Measurements from ENCODE around the gene PIAS1. TPM values are rescaled to one million over a fixed set of nuclear protein-coding genes. Genes with fewer than 3 reads are reported as not detected.
"Not testable (repeated sequence)": the region's sequence is repeated elsewhere in the genome, so short reads cannot be mapped to it uniquely, and the experiment has no call there.

Gene PIAS1
- polyA plus RNA-seq, 4 donors, result 40.5 to 50.8 (median 49.1) TPM

DNA sequence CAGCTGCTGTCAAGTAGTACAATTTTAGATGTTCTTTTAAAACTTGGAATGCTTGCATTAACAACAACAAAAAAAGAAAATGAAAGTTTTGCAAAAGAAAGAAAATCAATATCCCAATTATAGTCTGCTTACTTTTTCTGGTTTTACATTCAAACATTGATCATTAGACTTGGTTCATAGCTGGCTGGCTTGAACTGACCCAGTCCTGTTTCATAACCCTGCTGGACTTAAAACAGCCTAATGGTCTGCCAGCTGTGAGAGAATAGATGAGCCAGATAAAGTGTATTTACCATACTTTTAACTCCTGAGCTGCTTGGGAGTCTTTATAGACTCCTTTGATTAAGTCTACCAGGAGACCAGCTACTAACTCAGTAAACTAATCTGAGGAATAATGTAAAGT lies 59.2 kb downstream of the PIAS1 start:
- no peak for DNase-seq (ENCODE audit: low read depth in 4 of 4, low spot score in 3 of 4)

DNA sequence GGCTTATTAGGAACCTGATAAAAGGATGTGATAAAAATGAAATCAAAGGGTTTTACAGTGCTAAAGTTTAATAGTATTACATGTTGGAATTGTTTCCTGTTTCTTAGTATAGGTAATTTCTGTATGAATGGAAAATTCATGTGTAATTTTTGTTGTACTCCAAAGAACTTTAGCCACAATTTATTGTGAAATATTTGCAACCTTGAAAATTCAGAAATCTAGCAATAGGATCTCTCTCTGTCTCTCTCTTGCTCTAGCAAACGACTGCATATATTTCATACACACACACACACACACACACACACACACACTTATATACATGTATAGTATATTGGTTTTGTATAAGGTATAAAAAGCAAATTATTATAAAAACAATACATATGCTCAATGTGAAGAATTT lies 59.6 kb downstream of the PIAS1 start:
- no peak for DNase-seq (ENCODE audit: low read depth in 4 of 4, low spot score in 3 of 4)

DNA sequence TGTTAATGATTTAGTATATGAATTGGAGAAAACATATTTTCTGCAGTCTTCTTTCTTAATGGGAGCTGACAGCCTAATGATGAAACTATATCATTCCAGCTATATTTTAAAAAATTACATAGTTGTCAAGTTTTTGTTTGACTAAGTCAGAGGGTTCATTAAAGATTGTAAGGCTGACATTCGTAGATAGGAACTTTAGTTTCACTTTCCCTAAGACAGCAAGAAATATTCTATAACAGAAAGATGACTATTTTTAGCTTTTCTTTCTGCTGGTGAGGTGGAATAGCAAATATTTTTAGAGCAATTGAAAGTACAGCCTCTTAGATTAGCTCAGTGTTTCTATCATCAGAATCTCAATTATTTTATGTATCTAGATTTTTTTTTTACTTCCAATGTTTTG lies 60.2 kb downstream of the PIAS1 start:
- DNase-seq (ENCODE audit: low read depth in 4 of 4, low spot score in 3 of 4), result no peak

DNA sequence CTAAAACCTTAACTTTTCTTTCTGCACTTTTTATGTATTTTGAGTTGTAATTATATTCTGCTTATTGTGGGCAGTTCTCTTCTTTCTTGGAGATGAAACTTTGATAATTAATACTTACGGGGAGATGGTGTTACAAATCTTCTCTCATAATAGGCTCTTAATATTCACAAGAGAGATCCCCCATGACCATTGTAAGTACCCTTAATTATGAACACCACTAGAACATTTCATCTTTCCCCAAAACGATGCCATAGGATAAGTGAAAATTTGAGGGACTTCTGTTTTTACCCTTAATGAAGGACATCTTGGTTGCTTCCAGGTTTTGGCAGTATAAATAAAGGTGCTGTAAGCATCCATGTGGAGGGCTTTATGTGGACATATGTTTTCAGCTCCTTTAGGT lies 60.7 kb downstream of the PIAS1 start:
- no peak for DNase-seq (ENCODE audit: low read depth in 4 of 4, low spot score in 3 of 4)

DNA sequence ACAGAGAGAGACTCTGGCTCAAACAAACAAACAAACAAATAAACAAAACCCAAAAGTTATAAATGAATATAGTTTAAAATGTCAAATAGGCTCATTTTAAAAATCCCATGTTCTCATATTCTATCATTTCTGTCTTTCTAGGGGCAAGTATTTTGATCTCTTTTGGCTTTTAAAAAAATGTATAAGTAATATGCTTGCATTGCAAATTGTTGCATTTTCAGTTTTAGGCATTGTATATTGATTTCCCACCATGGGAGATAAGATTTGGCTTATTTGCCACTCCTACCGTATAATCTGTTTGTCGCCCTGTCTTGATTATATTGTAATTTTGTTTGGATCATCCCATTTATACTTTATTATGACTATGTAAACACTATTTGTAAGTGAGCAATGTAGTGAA lies 70.6 kb downstream of the PIAS1 start:
- DNase-seq (ENCODE audit: low read depth in 4 of 4, low spot score in 3 of 4), result no peak

DNA sequence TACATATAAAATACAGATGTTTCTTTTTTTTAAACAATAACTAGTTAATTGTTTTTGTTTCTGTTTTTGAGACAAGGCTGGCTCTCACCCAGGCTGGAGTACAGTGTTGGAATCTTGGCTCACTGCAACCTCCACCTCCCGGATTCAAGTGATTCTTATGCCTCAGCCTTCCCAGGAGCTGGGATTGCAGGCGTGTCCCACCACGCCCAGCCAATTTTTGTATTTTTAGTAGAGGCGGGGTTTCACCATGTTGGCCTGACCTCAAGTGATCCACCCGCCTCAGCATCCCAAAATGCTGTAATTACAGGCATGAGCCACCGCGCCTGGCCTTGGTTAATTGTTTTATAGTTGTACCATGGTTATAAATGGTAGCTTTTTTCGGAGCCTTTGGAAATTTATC lies 72.3 kb downstream of the PIAS1 start:
- DNase-seq (ENCODE audit: low read depth in 4 of 4, low spot score in 3 of 4), result no peak

DNA sequence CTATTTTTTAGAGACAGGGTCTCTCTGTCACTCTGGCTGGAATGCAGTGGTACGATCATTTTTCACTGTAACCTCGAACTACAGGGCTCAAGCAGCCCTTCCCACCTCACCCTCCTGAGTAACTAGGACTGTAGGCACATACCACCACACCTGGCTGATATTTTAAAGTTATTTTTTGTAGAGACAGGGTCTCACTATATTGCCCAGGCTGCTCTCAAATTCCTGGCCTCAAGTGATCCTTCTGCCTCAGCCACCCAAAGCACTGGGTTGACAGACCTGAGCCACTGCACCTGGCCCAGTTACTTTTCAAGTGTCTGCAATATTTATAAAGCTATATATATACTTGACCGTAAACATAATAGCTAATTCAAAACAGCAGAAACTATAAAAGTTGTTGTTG lies 75.0 kb downstream of the PIAS1 start:
- no peak for DNase-seq (ENCODE audit: low read depth in 4 of 4, low spot score in 3 of 4)

DNA sequence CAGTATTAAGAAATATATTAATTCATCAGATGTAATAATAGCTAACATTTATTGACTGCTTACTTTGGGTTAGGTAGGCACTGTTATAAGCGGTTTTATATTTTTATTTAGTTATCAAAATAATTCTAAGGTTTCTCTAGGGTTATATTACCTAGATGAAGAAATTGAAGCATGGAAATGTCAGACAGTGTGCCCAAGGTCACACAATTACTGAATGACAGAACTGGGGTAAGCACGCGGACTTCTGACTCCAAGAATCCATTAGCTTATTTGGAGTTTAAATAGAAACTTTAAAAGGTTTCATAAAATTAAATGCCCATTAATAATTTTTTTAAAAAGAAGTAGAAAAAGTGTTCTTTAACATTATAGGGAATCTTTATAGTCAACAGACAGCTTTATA lies 76.7 kb downstream of the PIAS1 start:
- no peak for DNase-seq (ENCODE audit: low read depth in 4 of 4, low spot score in 3 of 4)

DNA sequence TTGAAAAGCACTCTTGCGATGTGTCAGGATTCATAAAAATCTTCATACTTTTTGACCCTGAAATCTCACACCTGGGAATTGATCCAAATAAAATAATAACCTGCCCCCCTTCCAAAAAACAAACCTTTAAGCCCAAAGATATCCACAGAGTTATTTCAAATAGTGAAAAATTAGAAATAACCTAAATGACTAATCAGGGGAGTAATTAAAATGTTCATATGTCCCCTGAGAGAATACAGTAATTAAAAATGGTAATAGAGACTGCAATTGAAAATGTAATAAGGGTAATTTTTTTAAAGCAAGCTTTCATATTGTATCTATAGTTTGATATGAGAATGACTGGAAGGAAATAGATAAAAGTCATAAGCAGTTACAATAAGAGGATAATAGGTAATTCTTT lies 83.0 kb downstream of the PIAS1 start:
- DNase-seq (ENCODE audit: low read depth in 4 of 4, low spot score in 3 of 4), result no peak

DNA sequence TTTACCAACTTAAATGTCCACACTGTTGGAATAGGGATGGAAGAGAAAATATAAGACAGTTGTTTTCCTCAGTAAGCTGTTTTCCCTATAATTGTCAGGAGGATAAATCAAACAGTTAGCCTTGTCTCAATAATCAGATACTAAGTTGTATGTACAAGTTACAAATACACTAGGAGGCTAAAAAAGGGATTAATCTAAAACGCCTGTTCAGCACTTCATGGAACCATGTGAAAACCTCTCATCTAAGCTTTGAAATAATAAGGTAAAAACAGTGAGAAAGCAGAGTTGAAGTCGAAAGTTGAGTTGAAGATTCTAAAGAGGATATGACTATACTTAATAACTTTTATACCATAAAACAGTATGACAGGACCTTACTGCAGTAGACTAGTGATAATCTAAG lies 89.0 kb downstream of the PIAS1 start:
- no peak for DNase-seq (ENCODE audit: low read depth in 4 of 4, low spot score in 3 of 4)

DNA sequence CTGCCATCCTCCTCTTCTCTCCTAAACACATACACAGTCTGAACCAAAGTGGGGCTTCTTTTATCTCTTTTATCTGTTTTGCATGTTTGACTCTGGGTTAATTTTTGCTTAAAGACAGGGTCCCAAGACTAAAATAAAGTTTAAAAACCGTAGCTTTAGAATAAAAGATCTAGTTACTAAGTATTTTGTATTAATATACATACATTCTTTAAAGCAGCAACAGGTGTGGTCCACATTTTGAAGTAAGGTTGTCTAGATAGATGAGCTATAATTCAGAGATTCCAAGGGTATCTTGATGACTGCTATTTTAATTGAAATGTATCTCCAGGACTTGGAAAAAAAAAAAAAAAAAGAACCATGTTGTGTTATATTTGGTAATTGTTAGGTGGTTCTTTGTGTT lies 89.7 kb downstream of the PIAS1 start:
- DNase-seq (ENCODE audit: low read depth in 4 of 4, low spot score in 3 of 4), result no peak

DNA sequence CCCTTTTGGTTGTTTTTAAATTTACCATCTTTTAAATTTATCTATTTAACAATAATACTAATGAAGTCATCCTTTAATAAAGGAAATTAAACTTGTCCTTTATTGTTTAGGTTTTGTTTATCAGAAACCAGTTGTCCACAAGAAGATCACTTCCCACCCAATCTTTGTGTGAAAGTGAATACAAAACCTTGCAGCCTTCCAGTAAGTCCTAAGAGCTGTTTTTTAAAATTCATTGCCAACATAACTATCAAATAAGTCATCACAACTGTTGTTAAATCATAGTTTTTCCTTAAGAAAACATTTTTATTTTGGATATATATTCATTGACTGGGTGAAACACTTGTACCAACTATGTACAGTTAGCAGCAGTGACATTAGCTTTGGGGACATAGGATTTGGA lies 91.6 kb downstream of the PIAS1 start:
- no peak for DNase-seq (ENCODE audit: low read depth in 4 of 4, low spot score in 3 of 4)

DNA sequence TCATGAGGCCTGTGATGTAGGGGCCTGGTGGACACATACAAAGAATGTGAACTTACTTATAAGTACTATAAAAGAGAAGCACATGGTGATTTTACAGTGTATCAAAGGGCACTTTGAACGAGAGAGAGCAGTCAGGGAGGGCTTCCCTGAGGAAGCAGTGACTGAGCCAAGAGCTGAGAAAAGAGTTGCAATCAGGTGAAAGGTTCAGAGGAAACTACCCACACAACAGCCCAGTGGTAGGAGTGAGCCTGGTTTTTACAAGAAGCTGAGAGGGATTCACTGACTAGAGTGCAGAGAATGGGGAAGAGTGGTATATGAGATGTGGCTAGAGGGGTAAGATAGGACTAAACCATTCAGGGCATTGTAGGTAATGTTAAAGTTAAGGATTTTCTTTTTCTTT lies 93.9 kb downstream of the PIAS1 start:
- DNase-seq (ENCODE audit: low read depth in 4 of 4, low spot score in 3 of 4), result no peak

DNA sequence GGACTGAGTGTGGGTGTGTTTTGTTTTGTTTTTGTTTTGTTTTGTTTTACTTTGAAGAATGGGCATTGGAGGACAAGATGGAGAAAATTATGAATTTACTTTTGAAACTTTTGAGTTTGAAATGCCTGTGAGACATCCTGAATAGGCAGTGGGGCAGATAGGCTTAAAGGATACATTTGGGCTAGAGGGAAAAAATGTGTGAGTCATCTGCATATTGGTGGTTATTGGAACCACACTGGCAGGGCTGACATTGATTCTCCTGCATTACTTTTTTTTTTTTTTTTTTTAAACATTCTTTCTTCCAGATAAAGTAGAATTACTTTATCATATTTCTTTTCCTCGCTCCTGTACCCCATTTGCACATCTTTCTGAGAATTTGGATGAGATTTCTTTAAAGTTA lies 94.9 kb downstream of the PIAS1 start:
- no peak for DNase-seq (ENCODE audit: low read depth in 4 of 4, low spot score in 3 of 4)

DNA sequence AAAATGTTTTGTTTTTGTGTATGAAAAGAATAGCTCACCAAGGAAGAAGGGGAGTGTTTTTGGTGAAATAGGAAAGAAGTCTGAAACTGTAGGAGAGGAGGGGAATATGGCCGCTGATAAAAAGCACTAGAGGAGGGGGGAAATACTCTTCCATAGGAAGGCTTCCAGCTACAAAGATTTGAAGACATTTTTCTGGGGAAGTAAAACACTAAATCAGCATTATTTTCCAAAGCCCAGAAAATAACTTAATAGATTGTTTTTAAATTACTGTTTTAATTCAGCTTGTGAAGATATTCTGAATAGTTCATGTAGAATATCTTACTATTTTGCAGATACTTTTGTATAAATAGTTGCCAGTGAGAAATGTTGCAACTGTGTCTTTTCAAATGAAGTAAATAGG lies 96.1 kb downstream of the PIAS1 start:
- no peak for DNase-seq (ENCODE audit: low read depth in 4 of 4, low spot score in 3 of 4)

DNA sequence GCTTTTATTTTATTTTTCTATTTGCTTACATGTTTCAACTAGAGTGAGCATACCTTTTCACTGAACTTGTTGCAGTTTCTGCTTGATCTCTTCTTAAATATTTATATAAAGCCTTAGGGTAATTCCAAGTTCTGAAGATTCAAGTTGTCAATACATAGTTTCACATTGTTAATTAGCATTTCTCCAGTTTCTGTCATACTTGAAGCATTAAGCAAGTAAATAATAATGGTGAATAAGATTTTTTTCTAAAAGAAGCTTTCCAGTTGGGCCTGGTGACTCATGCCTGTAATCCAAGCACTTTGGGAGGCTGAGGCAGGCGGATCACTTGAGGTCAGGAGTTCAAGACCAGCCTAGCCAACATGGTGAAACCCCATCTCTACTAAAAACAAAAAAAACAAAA lies 97.2 kb downstream of the PIAS1 start:
- DNase-seq (ENCODE audit: low read depth in 4 of 4, low spot score in 3 of 4), result no peak

DNA sequence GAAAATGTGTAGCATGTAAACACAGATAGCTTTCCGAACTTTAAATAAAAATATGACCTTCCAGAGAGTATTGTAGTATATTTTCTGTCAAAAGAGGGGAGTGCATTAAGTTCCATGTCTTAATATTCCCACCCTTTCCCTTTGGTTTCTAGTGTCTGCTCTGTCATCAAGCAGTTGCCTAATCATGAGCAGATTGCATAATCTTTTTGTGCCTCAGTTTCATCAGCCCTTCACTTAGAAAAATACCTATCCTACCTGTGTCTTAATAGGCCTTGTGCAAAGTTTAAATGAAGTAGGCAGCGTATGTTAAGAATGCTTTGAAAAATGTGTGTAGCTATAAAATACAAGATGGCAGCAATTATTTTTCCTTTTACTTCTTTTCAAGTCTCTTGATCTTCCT lies 98.2 kb downstream of the PIAS1 start:
- no peak for DNase-seq (ENCODE audit: low read depth in 4 of 4, low spot score in 3 of 4)

DNA sequence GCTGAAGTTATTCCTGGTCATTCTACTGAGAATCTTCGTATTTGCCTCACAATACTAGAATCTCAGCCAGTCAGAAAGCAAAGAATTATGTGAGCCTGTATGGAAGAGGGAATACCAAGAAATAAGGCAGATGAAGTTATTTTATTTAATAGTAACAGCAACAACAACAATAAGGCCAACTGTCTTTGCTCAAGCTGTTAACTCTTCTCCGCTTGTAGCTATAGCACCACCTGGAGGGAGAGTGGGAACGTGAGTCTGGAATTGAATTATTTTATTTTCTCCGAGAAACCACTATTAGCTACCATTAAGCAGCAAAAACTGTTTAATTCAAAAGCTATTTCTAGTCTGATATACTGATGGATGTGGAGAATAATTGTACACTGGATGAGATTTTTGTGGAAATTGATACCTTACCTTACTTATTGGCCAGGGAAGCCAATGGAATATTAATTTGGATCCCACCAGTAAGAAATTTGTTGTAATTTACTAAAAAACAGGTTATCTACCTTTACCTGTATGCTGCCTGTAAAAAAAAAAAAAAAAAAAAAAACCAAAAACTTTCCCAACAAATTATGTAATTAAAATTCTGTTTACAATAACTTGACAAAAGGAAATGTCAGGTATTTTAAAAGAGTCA lies 100.9 kb downstream of the PIAS1 start:
- DNase-seq (ENCODE audit: low read depth in 4 of 4, low spot score in 3 of 4), result peak; percentile 44 to 64 (median 54)

DNA sequence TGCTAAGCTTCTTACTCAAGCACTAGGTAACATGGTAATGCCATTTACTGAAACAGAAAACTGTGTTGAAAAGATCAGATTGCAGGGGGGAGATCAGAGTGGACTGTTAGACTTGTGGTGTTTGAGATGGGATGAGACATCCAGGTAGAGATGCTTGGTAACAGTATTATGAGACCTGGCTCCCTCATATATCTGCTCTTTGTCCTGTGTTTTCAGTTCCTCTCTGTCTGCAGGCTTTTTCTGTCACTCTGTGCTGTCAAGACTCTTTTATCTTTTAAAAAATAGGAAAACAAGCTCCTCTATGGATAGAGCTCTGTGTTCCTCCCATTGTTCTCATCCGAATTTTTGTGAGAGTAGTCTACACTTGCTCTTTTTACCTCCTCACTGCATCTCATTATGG lies 103.0 kb downstream of the PIAS1 start:
- DNase-seq (ENCODE audit: low read depth in 4 of 4, low spot score in 3 of 4), result no peak

DNA sequence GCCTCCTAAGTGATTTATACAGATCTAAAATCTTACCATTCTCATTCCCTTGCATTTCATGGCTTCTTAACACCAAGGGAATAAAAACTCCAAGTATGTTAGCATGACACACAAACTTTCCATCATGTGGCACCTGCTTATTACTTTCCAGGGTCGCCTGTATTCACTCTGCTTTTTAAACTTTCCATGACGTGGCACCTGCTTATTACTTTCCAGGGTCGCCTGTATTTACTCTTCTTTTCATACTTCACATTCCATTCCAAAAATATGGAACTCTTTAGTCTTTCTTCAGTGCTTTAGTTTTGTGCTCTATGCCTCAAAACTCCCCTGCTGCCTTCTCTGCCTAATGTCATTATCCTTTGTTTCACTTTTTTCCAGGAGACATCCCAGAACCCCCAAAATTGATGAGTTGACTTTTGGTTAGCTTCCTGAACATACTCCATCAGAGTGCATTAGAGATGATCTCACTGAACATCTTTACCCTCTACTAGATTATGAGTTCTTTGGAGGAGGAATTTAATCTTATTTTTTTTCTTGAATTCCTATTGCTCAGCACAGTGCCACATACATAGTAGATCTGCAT lies 104.0 kb downstream of the PIAS1 start:
- DNase-seq (ENCODE audit: low read depth in 4 of 4, low spot score in 3 of 4), result no peak

DNA sequence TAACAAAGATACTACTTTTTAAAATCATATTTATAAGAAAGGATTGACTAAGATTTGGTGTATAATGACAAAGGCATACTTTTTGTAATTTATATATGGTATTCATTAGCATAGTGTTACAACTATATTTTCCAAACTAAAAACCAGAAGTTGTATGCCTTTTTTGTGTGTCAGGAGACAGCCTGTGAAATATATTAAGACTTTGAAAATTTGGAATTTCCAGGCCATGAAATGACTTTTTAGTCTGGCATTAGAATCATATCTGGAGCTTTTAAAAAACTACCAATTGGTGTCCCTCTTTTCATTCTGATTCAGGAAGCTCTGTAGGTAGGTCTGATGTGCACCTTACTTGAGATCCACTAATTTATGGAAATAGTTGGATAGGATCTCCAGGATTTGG lies 109.1 kb downstream of the PIAS1 start:
- no peak for DNase-seq (ENCODE audit: low read depth in 4 of 4, low spot score in 3 of 4)

DNA sequence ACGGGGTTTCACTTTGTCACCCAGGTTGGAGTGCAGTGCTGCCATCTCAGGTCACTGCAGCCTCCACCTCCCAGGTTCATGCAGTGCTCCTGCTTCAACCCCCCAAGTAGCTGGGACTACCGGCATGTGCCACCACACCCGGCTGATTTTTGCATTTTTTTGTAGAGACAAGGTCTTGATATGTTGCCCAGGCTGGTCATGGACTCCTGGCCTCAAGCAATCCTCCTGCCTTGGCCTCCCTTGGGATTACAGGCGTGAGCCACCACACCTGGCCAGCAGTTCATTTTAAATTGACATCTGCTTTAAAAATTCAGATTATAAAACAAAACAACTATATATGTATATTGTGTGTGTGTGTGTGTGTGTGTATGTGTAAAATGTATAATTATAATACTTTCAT lies 112.7 kb downstream of the PIAS1 start:
- DNase-seq (ENCODE audit: low read depth in 4 of 4, low spot score in 3 of 4), result no peak

DNA sequence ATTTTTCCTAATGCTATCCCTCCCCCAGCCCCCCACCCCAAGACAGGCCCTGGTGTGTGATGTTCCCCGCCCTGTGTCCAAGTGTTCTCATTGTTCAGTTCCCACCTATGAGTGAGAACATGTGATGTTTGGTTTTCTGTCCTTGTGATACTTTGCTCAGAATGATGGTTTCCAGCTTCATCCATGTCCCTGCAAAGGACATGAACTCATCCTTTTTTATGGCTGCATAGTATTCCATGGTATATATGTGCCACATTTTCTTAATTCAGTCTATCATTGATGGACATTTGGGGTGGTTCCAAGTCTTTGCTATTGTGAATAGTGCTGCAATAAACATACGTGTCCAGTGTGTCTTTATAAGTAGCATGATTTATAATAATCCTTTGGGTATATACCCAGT lies 117.9 kb downstream of the PIAS1 start:
- DNase-seq (ENCODE audit: low read depth in 4 of 4, low spot score in 3 of 4), result not testable (repeated sequence)

Data from right renal pelvis (tissue), 4 donors.